Kidney capillary endothelial cell (primary cell): ENCODE data around the gene DOCK9.

Source experiments
- DNase-seq: peaks from one replicate; pipeline ENCODE4 v3.0.0-alpha.2; 2018; ENCODE audit warnings: low spot score

DOCK9 gene

GRCh38 chr13:98886587-98887230 is 91.2 kb downstream of the DOCK9 start:
- no peak for DNase-seq

DNA sequence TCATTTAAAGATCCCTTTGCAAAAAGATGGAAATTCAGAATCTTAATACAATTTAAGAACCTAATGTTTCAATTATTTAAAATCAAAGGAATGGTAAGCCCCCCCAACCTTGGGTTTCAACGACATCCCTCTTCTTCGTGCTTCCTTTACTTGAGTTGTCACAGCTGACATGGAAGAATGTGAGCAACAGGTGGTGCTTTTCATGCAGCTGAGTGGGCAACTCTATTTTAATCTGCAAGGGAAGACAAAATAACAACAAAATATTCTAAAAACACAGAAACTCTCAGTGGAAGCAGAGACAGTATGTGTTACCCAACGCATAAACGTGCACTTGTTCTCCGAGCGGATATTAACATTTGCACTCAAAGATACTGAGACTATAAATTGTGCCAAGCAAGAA is 92.3 kb downstream of the DOCK9 start:
- DNase-seq = no peak

DNA sequence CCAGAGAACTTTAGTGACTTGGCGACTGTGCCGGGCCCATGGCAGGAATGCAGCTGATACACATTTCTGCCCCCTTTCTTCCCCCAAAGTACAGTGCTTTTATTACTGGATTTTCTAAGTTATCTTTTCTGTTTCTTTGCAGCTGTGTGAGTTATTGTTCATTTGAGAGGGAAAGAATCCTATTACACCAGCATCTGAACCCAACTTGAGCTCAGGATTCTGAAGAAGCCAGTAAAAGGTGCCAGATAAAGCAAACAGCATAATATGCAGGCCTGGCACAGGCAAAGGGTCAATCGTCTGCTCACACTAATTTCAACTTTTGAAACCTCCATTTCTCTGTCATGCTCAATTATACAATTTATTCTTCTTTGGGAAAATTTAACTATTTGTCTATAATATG is 93.9 kb downstream of the DOCK9 start:
- no peak for DNase-seq

GRCh38 chr13:98881390-98881789 is 96.5 kb downstream of the DOCK9 start:
- DNase-seq = no peak

GRCh38 chr13:98880677-98881076 is 97.2 kb downstream of the DOCK9 start:
- no peak for DNase-seq

DNA sequence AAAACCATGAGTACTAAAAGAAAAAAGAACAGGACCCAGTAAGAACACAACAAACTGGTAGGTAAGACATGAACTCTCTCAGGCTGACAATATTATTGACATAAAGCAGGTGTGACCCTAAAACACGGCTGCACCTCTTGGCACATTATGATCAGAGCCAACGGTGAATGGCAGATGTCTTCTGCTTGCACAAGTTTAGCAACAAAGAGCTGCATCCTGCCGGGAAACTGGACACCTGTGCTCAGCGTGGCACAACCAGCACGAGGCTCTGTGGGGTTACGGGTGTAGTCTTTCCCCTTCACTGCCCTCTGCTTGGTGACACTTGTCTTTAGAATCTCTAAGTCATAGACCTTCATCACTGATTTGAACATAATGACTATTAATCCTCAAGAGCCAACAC is 97.9 kb downstream of the DOCK9 start:
- no peak for DNase-seq

- no peak for DNase-seq
Measured at GRCh38 chr13:98879127-98879520, 98.7 kb downstream of the DOCK9 start.

DNA sequence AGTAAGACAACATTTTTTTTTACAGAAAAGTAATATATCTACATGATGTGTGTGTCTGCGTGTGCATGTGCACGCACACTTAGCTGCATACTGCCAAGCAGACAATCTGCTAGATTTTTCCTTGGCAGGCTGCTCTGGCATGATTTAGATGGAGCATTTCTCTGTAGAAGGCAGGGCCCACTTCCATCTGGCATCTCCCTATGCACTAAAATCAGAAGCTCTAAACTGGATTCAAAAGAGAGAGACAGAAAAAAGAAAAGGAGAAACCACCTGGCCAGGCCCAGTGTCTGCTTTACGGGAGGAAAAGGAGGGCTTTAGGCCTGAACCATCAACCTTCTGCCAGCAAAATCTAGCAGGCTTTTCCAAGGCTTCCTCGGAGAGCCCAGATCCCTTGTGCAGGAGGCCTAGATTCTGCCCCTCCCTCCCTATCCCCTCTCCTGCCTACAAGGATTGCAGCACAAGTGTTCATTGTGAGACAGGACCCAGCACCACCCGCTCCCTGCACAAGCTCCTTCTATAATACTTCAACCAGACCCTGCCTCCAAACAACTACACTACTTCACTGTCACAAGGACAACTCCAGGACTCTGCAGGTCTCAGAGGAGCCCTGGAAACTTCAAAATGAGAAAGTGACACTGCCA is 99.3 kb downstream of the DOCK9 start:
- no peak for DNase-seq

DNA sequence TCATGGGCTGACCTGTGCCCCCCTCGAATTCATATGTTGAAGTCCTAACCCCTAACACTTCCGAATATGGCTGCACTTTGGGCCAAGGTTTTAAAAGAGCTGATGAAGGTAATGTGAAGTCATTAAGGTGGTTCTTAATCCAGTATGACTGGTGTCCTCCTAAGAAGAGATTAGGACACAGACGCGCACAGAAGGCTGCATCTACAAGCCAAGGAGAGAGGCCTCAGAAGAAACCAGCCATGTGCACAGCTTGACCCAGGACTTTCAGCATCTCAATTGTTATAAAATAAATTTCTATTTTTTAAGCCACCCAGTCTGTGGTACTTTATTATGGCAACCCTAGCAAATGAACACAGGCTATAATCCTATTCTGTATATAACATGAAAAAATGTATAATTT is 99.9 kb downstream of the DOCK9 start:
- DNase-seq = no peak

DNA sequence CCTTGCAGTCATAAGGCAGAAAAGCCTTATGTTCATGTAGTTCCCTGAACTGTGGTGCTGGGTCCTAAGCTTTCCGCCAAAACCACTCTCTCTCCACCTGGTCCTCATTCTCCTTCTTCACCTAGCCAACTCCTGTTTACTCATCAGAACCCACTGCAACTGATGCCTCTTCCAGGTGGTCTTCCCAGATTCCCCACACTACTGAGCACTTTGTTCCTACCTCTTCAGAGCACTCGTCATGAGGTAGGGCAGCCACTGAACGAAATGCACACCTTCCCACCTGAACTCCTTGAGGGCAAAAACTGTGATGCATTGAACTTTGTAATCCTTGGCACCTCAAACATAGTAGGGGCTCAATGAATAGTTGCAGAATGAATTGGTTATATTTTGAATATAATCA is 100.4 kb downstream of the DOCK9 start:
- no peak for DNase-seq

DNA sequence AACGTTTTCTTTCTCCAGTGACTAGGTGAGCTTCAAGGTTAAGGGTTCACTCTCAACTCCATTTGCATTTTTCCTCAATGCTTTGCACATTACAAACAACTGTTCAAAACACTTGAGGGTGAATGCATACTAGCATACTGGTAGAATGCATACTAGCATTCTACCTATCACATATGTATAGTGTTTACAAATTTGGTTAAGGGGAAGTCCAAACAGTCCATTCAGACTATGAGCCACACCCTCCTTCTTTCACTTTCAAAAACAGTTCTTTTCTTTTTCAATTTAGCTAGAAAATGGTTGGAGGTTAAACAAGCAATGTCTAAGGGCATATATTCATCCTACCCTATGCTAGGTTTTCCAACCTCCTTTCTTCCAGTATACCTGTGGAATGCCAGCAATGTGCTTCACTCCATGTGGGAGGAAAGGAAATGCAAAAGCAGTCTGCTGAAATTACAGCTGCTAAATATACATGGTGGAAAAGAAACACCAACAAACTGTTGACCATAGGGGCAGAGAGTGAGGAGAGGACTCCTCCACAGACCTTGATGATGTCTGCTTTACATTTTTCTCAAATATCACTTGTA is 102.6 kb downstream of the DOCK9 start:
- no peak for DNase-seq

DNA sequence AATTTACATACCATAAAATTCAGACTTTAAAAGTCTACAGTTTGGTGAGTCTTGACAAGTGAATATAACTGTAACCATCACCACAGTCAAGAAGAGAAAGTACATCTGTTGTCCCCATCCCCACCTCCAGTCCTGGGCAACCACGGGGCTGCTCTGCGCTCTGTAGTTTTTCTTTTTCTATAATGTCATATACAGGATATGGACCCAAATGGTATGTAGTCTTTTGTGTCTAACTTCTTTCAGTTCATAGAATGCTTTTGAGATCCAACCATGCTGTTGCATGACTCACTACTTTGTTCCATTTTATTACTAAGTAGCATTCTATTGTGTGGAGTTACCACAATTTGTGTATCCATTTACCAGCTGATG is 103.9 kb downstream of the DOCK9 start:
- DNase-seq = no peak

DNA sequence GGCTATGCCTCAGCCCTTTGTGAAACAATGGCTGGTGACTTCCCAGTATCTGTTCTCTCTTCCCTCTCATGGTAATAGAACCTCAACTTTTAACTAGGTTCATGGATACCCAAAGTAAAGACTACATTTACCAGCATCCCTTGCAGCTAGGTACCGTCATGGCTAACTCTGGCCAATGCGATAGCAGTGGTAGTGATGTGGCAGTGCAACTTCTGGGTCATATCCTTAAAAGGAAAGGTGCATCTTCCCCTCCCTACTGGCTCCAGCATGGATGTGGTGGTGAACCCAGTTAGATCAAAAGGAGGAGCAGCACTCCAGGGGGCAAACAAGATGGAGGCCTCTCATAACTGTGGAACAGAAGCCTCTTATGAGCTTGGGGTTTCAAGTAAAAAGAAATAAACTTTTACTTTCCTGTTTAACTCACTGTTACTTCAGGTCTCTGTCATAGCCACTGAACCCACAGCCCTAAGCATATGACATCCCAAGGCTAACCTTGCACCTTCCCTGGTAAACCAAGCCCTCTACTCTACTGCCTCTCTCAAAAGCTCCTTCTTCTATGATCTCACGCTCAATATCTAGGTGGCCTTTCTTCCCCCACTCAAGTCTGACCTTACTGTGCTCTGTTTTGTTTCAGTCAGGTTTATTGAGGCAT is 104.4 kb downstream of the DOCK9 start:
- DNase-seq = no peak

DNA sequence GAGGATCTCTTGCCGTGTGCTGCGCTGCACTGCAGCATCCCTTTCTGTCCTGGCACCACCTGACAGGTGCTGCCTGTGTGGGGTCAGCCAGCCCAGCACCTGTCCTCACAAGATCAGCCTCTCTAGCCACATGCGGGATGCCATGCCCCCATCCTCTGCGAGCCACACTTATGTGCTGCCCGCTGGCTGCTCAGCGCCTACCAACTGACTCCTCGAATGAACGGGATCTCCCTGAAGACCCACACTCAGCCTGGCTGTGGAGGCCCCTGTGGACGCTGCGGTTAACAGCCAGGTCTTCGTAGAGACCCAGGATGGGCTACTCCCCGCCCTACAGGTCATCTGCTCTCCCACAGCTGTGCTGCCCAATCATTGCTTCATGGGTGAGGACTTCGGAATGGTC is 106.1 kb downstream of the DOCK9 start:
- no peak for DNase-seq

DNA sequence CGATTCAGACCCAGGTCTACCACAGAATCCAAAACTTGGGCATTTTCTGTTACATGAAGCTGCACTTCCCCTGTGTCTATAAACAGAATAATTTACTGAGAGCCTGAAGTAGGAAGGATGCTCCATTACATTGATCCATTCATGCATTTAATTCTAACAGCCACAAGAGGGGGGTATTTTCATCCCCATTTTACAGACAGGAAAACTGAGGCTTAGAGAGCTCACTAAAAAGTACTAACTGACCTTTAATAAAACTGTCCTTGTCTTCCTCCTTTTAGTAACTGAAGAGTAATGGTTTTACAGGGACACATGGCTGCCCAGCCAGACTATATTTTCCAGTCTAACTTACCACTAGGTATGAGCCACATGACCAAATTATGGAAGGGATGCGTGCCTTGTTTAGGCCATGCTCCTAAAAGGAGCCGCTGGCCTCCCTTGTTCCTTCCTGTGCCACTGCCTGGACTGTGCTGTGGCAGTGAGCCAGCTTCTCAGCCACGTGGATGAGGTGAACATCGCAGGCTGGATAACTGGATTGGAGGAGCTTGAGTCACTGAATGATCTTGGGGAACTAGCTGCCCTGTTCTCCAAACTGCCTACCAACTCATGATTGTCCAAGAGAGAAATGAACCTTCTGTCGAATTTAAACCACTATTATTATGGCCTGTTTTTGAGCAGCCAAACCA is 108.3 kb downstream of the DOCK9 start:
- DNase-seq = peak; percentile 67

GRCh38 chr13:98868932-98869331 is 108.9 kb downstream of the DOCK9 start:
- no peak for DNase-seq

DNA sequence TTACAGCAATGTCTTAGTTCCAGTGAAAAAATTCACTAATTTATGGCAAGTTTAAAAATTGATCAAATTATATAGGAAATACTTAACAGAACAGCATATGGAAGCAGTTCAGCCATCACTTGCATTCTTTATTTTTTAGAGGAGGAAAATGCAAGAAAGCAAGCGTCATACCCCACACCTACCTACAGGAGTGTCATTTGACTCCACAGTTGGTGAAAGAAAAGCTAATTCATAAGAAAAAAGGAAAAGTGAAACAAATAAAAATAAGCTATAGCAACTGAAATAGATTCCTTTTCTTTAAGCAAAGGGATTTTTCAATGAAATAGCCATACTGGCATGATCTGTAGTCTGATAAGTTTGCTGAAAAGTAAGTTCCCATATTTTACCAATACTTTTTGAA is 111.0 kb downstream of the DOCK9 start:
- DNase-seq = no peak

DNA sequence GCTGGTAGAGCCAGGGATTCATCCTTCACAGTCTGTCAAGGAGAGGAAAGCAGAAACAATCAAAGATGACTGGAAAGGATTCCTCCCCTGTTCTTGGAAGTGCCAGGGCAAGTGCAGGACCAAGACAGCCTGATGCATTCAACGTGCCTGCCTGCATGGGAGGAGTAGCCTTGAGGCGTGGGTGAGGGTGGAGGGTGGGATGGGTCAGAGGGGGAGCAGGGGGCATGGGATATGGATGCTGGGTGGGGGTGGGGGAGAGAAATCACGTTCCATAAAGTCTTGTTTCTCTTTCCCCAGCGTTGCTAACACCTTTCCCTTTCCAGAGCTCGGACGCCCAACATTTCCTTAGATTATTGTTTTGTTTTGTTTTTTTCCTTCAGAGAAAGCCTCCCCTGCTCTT is 117.4 kb downstream of the DOCK9 start:
- no peak for DNase-seq

DNA sequence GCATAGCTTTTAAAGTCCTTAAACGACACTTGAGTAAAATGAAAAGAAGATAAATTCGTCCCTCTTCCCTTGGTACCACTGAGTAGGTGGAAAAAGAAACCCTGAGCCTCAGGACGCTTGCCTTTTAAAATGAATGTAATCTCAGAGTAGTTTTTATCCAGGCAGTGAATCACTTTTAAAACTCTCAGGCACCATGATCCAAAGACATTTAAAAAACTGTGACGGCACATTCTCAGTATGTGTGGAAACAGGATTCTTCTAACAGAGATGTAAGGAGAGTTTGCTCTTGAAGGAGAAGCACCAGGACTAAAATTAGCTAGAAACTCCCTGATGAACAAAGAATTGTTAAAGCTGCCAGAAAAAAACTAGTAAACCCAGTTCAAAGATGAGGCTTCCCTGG is 119.7 kb downstream of the DOCK9 start:
- DNase-seq = no peak

DNA sequence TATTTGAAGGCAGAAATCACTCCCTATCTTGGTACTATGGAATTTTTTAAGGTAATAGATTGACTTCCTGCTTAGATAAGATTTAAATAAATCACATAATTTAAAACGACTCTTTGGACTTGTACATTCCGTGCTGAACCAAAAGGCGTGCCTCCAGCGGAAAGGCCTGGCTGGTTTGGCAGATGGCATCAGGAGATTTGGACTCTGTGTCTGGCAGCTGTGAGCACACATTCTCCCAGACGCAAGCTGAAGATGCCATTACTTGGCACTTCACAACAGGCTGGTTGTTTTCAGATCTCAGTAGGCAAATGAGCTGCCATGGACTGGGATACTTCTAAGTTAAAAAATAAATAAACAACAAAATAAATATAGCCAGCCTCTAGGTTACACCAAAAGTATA is 120.9 kb downstream of the DOCK9 start:
- DNase-seq = no peak

- no peak for DNase-seq
Measured at GRCh38 chr13:98854448-98854847, 123.4 kb downstream of the DOCK9 start.

- no peak for DNase-seq
Measured at GRCh38 chr13:98853771-98854221, 124.1 kb downstream of the DOCK9 start.

DNA sequence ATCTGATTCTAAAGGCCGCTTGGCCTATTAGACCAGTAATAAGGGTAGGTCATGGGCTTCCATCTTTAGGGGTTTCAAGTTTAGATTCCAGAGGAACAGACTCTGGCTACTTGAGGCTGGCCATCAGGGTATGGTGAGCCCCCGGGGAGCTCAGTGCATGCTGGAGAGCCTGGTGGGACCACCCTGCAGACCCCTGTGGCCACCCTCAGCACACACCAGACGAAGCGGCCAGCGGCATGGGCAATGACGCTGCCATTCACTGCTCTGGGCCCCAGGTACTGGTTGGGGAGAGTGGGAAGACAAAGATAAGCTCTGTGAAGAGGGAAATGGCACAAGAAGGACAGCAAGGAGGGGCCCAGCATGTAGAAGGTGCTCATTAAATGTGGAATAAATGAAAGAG is 126.6 kb downstream of the DOCK9 start:
- no peak for DNase-seq
